ENCODE data around the gene GJB2. TPM values are rescaled to one million over a fixed set of nuclear protein-coding genes. Genes with fewer than 3 reads are reported as not detected.

The GJB2 gene
- total and polyA plus RNA-seq, 2 of the 8 experiments (the other 6 are each of a cell fraction or from before 2014, with no cell fraction given), result 0.20 to 0.21 TPM

DNA sequence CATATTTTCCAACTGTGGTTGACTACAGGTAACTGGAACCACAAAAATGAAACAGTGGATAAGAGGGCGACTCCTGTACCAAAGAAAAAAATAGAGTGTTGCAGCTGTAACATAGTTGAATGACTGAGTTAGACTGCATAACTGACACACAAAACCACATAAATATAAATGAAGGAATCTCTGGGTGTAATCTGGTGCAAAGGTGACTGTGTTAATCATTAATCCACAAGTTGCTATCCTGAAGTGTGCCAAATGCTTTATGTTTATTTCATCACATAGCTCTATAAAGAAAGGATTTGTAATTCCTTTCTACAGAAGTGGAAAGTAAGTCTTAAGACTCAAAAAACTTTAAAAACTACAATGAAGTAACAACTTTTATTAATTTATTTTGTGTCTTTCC lies 6.0 kb upstream of the GJB2 start:
- no peak overlapping the region for H3K14ac ChIP-seq (ENCODE audit: insufficient read length)
- FAIRE-seq, result no peak
- H3K23me2 ChIP-seq (ENCODE audit: low read depth, low read length), result no peaks in the 10 kb centered on the region
- no peak overlapping the region for H3K4me3 ChIP-seq (ENCODE audit: extremely low read depth in 1 of 4, insufficient read depth in 2 of 4, low read depth in 3 of 4, low read length in 4 of 4)
- H3K27me3 ChIP-seq (replicated peaks in 1 of 4; ENCODE audit: control insufficient read depth in 3 of 4, extremely low read depth in 1 of 4, insufficient read depth in 3 of 4, low read length in 3 of 4), result peaks cover 16 to 36% (median 32%) of the 10 kb centered on the region in 4 experiments
- H2AFZ ChIP-seq (ENCODE audit: low read length), result no peak overlapping the region
- H2AK5ac ChIP-seq (ENCODE audit: low read depth, low read length), result no peak overlapping the region
- ChIA-PET CTCF (ENCODE audit: partially characterized antibody) (interaction anchor here (1.0 to 4.6 kb wide), 4 partner anchors 30 to 295 kb away, joined by 3 to 20 read pairs (median 12); no protein-coding TSS in a partner anchor), POLR2A (ENCODE audit: partially characterized antibody) (no interaction called here)
- H2BK20ac ChIP-seq (ENCODE audit: low read length), result no peak overlapping the region
- H3K4ac ChIP-seq (replicated peaks; ENCODE audit: insufficient read length, low read depth, low read length), result no peak overlapping the region
- H3K27ac ChIP-seq (ENCODE audit: low read depth, low read length), result no peak overlapping the region
- H3K4me2 ChIP-seq (ENCODE audit: insufficient read depth in 1 of 2, low read depth in 2 of 2, low read length in 2 of 2), result no peak overlapping the region
- H4K8ac ChIP-seq (ENCODE audit: extremely low read depth, insufficient read depth, low read length), result no peak overlapping the region
- no peaks in the 10 kb centered on the region for H3K36me3 ChIP-seq (ENCODE audit: control insufficient read depth in 2 of 4, insufficient read depth in 4 of 4, low read length in 3 of 4)
- H2BK12ac ChIP-seq (ENCODE audit: low read depth, low read length), result no peak overlapping the region
- H3K79me2 ChIP-seq (ENCODE audit: control insufficient read depth in 1 of 2, insufficient read depth in 2 of 2, low read length in 2 of 2), result no peaks in the 10 kb centered on the region
- H3K79me1 ChIP-seq (ENCODE audit: low read depth, low read length), result no peaks in the 10 kb centered on the region
- H3K4me1 ChIP-seq (replicated peaks in 1 of 4; ENCODE audit: control insufficient read depth in 3 of 4, insufficient read depth in 4 of 4, low read length in 3 of 4), result peaks cover 0 to 5% (median 3%) of the 10 kb centered on the region in 4 experiments; a peak in 5 of 7 replicates
- H2BK120ac ChIP-seq (replicated peaks; ENCODE audit: low read depth, low read length), result no peak overlapping the region
- H4K91ac ChIP-seq (replicated peaks; ENCODE audit: insufficient read length, low read length), result no peak overlapping the region
- peaks cover 0 to 3% of the 10 kb centered on the region in 2 experiments; a peak in 1 of 4 replicates for H3K9me3 ChIP-seq (ENCODE audit: insufficient read depth in 2 of 2, low read depth in 1 of 2, low read length in 1 of 2)
- no peak overlapping the region for H3K9ac ChIP-seq (replicated peaks in 1 of 4; ENCODE audit: extremely low read depth in 1 of 4, low read depth in 3 of 4, low read length in 3 of 4)
- peaks cover 0 to 7% of the 10 kb centered on the region in 2 experiments for H4K20me1 ChIP-seq (replicated peaks in 1 of 2; ENCODE audit: control insufficient read depth in 1 of 2, insufficient read depth in 2 of 2, low read length in 2 of 2)
- WGBS, 2 experiments (ENCODE audit: extremely low coverage in 1 of 2, insufficient coverage in 1 of 2, insufficient read length in 1 of 2, insufficient replicate concordance in 2 of 2, low coverage in 1 of 2, low lambda C conversion rate in 2 of 2, missing lambda C conversion rate in 1 of 2), result 80% methylated on average over 1 of the region's 1 CpG; no CpG with 5 or more reads in 1 of the 2 experiments
- H3K18ac ChIP-seq (ENCODE audit: extremely low read depth, low read length), result no peak overlapping the region
- no peak overlapping the region for H4K5ac ChIP-seq (ENCODE audit: insufficient read length, low read depth, low read length)
- no peak overlapping the region for H3K23ac ChIP-seq (ENCODE audit: insufficient read length)
- H2BK15ac ChIP-seq (ENCODE audit: low read length), result no peak overlapping the region
- no peak overlapping the region for H3K56ac ChIP-seq (replicated peaks; ENCODE audit: insufficient read length, low read depth, low read length)
- no peak overlapping the region for H2BK5ac ChIP-seq (ENCODE audit: low read depth, low read length)
- no peak for DNase-seq (ENCODE audit: low read depth in 1 of 2, low spot score in 2 of 2)
- TF ChIP-seq POLR2A (IDR thresholded peaks at IDR 0.05; ENCODE audit: control extremely low read depth in 1 of 2, low read depth in 2 of 2, low read length in 2 of 2) (no peak), JUND (IDR thresholded peaks at IDR 0.05; ENCODE audit: low read length) (no peak), RNF2 (IDR thresholded peaks at IDR 0.05; ENCODE audit: borderline replicate concordance, low read depth, low read length, missing control alignments, poor library complexity, severe bottlenecking) (no peak), SRF (IDR thresholded peaks at IDR 0.05; ENCODE audit: low read depth, low read length) (no peak), CHD2 (IDR thresholded peaks at IDR 0.05; ENCODE audit: low read length) (no peak), SUZ12 (IDR thresholded peaks at IDR 0.05; ENCODE audit: low read length) (no peak)
